HepG2 (cell line): ENCODE data around the gene KCTD13. TPM values are rescaled to one million over a fixed set of nuclear protein-coding genes. Genes with fewer than 3 reads are reported as not detected.

ENCODE experiments used
- CBFB ChIP-seq: sonication (generic); formaldehyde crosslinking; IDR thresholded peaks from 2 replicates; pipeline ENCODE4 v1.4.0; 2020; ENCODE audit warnings: missing genetic modification reagents
- CHD2 ChIP-seq: IDR thresholded peaks from 2 replicates; pipeline ENCODE4 v1.6.1; 2011; ENCODE audit warnings: low read depth, low read length, improper control_type of control experiment
- CREM ChIP-seq, 2 experiments: sonication (generic) in 1 of 2; formaldehyde crosslinking in 1 of 2; IDR thresholded peaks; 2 replicates each; pipeline versions ENCODE4 v1.4.0 to v1.6.1; 2016 to 2020; ENCODE audit warnings: antibody characterized with exemption in 1 of 2, mild to moderate bottlenecking in 1 of 2, missing genetic modification reagents in 1 of 2
- ETV6 ChIP-seq: sonication (generic); formaldehyde crosslinking; conservative IDR thresholded peaks from 2 replicates; pipeline ENCODE4 v1.4.0; 2020; ENCODE audit warnings: missing genetic modification reagents
- FOXK1 ChIP-seq: sonication (generic); formaldehyde crosslinking; IDR thresholded peaks from 2 replicates; pipeline ENCODE4 v1.4.0; 2020; ENCODE audit warnings: low read depth, missing genetic modification reagents, borderline replicate concordance
- GTF3A ChIP-seq: sonication (generic); formaldehyde crosslinking; conservative IDR thresholded peaks from 2 replicates; pipeline ENCODE4 v1.4.0; 2020; ENCODE audit warnings: mild to moderate bottlenecking, missing genetic modification reagents
- NFKB2 ChIP-seq: sonication (generic); formaldehyde crosslinking; IDR thresholded peaks from 2 replicates; pipeline ENCODE4 v1.4.0; 2020; ENCODE audit warnings: missing genetic modification reagents, borderline replicate concordance
- PAX8 ChIP-seq: sonication (generic); formaldehyde crosslinking; IDR thresholded peaks from 2 replicates; pipeline ENCODE4 v1.8.0; 2022; ENCODE audit warnings: mild to moderate bottlenecking, missing genetic modification reagents, borderline replicate concordance
- PHF21A ChIP-seq: sonication (generic); formaldehyde crosslinking; IDR thresholded peaks from 2 replicates; pipeline ENCODE4 v1.5.0; 2020; ENCODE audit warnings: mild to moderate bottlenecking, missing genetic modification reagents
- PHF5A ChIP-seq: IDR thresholded peaks from one replicate; pipeline ENCODE4 v1.6.1; 2018; ENCODE audit warnings: low read depth, missing genetic modification reagents; ENCODE audit not compliant: unreplicated experiment
- RAD51 ChIP-seq: fragments of 450-650 bp; IDR thresholded peaks from 2 replicates; pipeline ENCODE4 v1.6.1; 2016; ENCODE audit warnings: borderline replicate concordance
- RORA ChIP-seq: sonication (generic); formaldehyde crosslinking; IDR thresholded peaks from 2 replicates; pipeline ENCODE4 v1.5.0; 2020; ENCODE audit warnings: mild to moderate bottlenecking, missing genetic modification reagents, moderate library complexity
- SP140L ChIP-seq: sonication (generic); formaldehyde crosslinking; IDR thresholded peaks from 2 replicates; pipeline ENCODE4 v1.4.0; 2020; ENCODE audit warnings: missing genetic modification reagents, borderline replicate concordance
- SP4 ChIP-seq: sonication (generic); formaldehyde crosslinking; IDR thresholded peaks from 2 replicates; pipeline ENCODE4 v1.8.1; 2023; ENCODE audit warnings: mild to moderate bottlenecking, missing genetic modification reagents
- XBP1 ChIP-seq: sonication (generic); formaldehyde crosslinking; IDR thresholded peaks from 2 replicates; pipeline ENCODE4 v1.5.0; 2020; ENCODE audit warnings: missing genetic modification reagents
- ZNF709 ChIP-seq: sonication (generic); formaldehyde crosslinking; IDR thresholded peaks from 2 replicates; pipeline ENCODE4 v1.5.0; 2020; ENCODE audit warnings: mild to moderate bottlenecking, missing genetic modification reagents
- ZNF775 ChIP-seq: sonication (generic); formaldehyde crosslinking; IDR thresholded peaks from 2 replicates; pipeline ENCODE4 v1.4.0; 2020; ENCODE audit warnings: missing genetic modification reagents, mild to moderate bottlenecking, moderate library complexity, borderline replicate concordance
- polyA plus RNA-seq, 8 experiments: library from polyadenylated mRNA; depleted of rRNA in 3 of 8; stranded (reverse) in 7 of 8; unstranded in 1 of 8; fragments of >200 nt; fragmentation: Illumina TruSeq in 4 of 8; extraction: Trizol in 4 of 8; gene quantifications; 2 replicates each; pipeline versions ENCODE4 v1.2.1 to v1.2.3, GENCODE V29; 2011 to 2016; ENCODE audit warnings: low read depth in 4 of 8, missing spikeins in 1 of 8, mixed read lengths in 1 of 8; ENCODE audit not compliant: insufficient read depth in 1 of 8
- total RNA-seq, 5 experiments: library from RNA; depleted of rRNA; stranded (reverse); fragments of >200 nt; fragmentation: Illumina TruSeq; extraction: Trizol; gene quantifications; 2 replicates each; pipeline ENCODE4 v1.2.3, GENCODE V29; 2016; ENCODE audit warnings: low read depth in 1 of 5
- TF ChIP-seq, protein P1 (sequence below): sonication (generic); formaldehyde crosslinking; IDR thresholded peaks from 2 replicates; pipeline ENCODE4 v1.4.0; 2020; ENCODE audit warnings: missing genetic modification reagents
- TF ChIP-seq, protein P2 (sequence below): sonication (generic); formaldehyde crosslinking; IDR thresholded peaks from 2 replicates; pipeline ENCODE4 v1.4.0; 2020; ENCODE audit warnings: missing genetic modification reagents
- TF ChIP-seq, protein P3 (sequence below): sonication (generic); IDR thresholded peaks from 2 replicates; pipeline ENCODE4 v1.6.1; 2016; ENCODE audit warnings: low read depth, borderline replicate concordance
- TF ChIP-seq, protein P4 (sequence below): sonication (generic); formaldehyde crosslinking; IDR thresholded peaks from 2 replicates; pipeline ENCODE4 v1.5.0; 2020; ENCODE audit warnings: missing genetic modification reagents

KCTD13 gene
- total and polyA plus RNA-seq, 2 of the 13 experiments (the other 11 are each of a cell fraction or from before 2014, with no cell fraction given), result 6.3 to 14.7 TPM

DNA sequence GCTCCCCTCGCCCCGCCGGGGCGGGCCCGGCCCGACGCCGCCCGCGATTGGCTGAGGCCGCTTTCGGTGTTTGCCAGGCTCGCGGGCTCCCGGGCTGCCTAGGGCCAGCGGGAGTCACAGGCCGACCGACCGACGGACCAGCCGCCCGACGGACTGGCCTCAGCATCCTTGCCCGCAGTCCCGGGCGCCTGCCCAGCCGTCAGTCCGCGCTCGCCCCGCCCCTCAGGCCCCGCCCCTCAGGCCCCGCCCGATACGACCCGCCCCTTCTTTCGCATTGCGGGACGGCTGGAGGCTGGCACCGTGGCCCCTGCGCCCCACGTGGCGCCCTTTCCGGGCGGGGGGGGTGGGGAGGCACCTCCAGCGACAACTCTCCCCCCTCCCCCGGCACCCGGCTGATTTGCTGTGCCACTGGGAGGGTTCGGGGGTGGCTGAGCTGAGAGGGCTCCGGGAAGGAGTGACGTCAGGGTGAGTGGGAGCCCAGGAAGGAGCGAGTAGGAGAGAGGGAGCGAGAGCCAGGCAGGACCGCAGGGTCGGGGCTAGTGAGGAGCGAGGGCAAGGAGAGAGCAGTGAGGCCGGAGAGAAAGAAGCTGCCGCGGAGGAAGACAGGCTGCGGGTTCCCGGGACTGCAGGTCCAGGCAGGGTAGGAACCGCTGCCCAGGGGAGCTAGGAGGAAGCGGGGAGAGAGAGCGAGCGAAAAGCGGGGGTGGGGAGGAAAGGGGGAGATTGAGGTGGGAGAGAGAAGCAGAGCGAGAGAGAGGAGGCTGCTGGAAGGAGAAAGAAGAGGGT lies 25.7 kb downstream of the KCTD13 start, which contains the start of gene ASPHD1 (continued):
- peak; percentile 79 for TF ChIP-seq SP4 (CRISPR knock-in tag)
- peak; percentile 60 for TF ChIP-seq CREM (IDR thresholded peaks at IDR 0.05)
- no peak for TF ChIP-seq CREM (CRISPR knock-in tag; IDR thresholded peaks at IDR 0.05)
- TF ChIP-seq, protein P1, sequence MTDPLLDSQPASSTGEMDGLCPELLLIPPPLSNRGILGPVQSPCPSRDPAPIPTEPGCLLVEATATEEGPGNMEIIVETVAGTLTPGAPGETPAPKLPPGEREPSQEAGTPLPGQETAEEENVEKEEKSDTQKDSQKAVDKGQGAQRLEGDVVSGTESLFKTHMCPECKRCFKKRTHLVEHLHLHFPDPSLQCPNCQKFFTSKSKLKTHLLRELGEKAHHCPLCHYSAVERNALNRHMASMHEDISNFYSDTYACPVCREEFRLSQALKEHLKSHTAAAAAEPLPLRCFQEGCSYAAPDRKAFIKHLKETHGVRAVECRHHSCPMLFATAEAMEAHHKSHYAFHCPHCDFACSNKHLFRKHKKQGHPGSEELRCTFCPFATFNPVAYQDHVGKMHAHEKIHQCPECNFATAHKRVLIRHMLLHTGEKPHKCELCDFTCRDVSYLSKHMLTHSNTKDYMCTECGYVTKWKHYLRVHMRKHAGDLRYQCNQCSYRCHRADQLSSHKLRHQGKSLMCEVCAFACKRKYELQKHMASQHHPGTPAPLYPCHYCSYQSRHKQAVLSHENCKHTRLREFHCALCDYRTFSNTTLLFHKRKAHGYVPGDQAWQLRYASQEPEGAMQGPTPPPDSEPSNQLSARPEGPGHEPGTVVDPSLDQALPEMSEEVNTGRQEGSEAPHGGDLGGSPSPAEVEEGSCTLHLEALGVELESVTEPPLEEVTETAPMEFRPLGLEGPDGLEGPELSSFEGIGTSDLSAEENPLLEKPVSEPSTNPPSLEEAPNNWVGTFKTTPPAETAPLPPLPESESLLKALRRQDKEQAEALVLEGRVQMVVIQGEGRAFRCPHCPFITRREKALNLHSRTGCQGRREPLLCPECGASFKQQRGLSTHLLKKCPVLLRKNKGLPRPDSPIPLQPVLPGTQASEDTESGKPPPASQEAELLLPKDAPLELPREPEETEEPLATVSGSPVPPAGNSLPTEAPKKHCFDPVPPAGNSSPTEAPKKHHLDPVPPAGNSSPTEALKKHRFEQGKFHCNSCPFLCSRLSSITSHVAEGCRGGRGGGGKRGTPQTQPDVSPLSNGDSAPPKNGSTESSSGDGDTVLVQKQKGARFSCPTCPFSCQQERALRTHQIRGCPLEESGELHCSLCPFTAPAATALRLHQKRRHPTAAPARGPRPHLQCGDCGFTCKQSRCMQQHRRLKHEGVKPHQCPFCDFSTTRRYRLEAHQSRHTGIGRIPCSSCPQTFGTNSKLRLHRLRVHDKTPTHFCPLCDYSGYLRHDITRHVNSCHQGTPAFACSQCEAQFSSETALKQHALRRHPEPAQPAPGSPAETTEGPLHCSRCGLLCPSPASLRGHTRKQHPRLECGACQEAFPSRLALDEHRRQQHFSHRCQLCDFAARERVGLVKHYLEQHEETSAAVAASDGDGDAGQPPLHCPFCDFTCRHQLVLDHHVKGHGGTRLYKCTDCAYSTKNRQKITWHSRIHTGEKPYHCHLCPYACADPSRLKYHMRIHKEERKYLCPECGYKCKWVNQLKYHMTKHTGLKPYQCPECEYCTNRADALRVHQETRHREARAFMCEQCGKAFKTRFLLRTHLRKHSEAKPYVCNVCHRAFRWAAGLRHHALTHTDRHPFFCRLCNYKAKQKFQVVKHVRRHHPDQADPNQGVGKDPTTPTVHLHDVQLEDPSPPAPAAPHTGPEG, result peak; percentile 89
- peak; percentile 52 for TF ChIP-seq PHF5A (CRISPR knock-in tag)
- TF ChIP-seq PAX8 (CRISPR knock-in tag), result no peak; the same call in 1 of the 2 replicates
- TF ChIP-seq FOXK1 (CRISPR knock-in tag), result no peak
- no peak; the same call in 1 of the 2 replicates for TF ChIP-seq XBP1 (CRISPR knock-in tag)
- 0 out of 2 replicates have a peak, but pooled peaks have one; percentile 39 for TF ChIP-seq CBFB (CRISPR knock-in tag)
- TF ChIP-seq NFKB2 (CRISPR knock-in tag), result peak; percentile 4; the same call in 1 of the 2 replicates
- no peak for TF ChIP-seq ETV6
- no peak for TF ChIP-seq SP140L (CRISPR knock-in tag)
- TF ChIP-seq, protein P2, sequence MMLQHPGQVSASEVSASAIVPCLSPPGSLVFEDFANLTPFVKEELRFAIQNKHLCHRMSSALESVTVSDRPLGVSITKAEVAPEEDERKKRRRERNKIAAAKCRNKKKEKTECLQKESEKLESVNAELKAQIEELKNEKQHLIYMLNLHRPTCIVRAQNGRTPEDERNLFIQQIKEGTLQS, result peak; percentile 26
- TF ChIP-seq, protein P3, sequence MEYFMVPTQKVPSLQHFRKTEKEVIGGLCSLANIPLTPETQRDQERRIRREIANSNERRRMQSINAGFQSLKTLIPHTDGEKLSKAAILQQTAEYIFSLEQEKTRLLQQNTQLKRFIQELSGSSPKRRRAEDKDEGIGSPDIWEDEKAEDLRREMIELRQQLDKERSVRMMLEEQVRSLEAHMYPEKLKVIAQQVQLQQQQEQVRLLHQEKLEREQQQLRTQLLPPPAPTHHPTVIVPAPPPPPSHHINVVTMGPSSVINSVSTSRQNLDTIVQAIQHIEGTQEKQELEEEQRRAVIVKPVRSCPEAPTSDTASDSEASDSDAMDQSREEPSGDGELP, result peak; percentile 64; the same call in 1 of the 2 replicates
- TF ChIP-seq RAD51, result no peak
- TF ChIP-seq ZNF775 (CRISPR knock-in tag), result no peak
- TF ChIP-seq, protein P4, sequence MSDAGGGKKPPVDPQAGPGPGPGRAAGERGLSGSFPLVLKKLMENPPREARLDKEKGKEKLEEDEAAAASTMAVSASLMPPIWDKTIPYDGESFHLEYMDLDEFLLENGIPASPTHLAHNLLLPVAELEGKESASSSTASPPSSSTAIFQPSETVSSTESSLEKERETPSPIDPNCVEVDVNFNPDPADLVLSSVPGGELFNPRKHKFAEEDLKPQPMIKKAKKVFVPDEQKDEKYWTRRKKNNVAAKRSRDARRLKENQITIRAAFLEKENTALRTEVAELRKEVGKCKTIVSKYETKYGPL (CRISPR knock-in tag), result peak; percentile 94; the same call in 1 of the 2 replicates
- no peak for TF ChIP-seq RORA
- TF ChIP-seq CHD2, result no peak
- TF ChIP-seq GTF3A (CRISPR knock-in tag), result no peak
- TF ChIP-seq ZNF709 (CRISPR knock-in tag), result no peak
- TF ChIP-seq PHF21A (CRISPR knock-in tag), result no peak; the same call in 1 of the 2 replicates
